Gastroesophageal sphincter (tissue), 3 donors: ENCODE measurements around the gene PDIA4.

Source experiments
- CTCF ChIP-seq, 4 experiments: fragments of 200-600 bp in 2 of 4; fragments of 450-650 bp in 2 of 4; sonication (generic) in 1 of 4; IDR thresholded peaks; one replicate each; pipeline ENCODE4 v1.5.1; 2017 to 2019; ENCODE audit warnings: antibody characterized with exemption in 4 of 4, mild to moderate bottlenecking in 2 of 4, moderate library complexity in 2 of 4
- EP300 ChIP-seq: sonication (generic); formaldehyde crosslinking; IDR thresholded peaks from one replicate; pipeline ENCODE4 v1.6.1; 2017; ENCODE audit warnings: antibody characterized with exemption, mild to moderate bottlenecking
- POLR2AphosphoS5 ChIP-seq: sonication (generic); formaldehyde crosslinking; IDR thresholded peaks from one replicate; pipeline ENCODE4 v1.6.1; 2017; ENCODE audit warnings: antibody characterized with exemption

GRCh38 chr7:149005427-149006344 lies 22.6 kb downstream of the PDIA4 start:
- no peak for TF ChIP-seq EP300
- TF ChIP-seq CTCF (IDR thresholded peaks at IDR 0.05), result peak in 3 of 4 experiments; percentile 88 to 93 (median 88)
- no peak for TF ChIP-seq POLR2AphosphoS5
